IMR-90 (cell line): ENCODE measurements around the gene NUP93. TPM values are rescaled to one million over a fixed set of nuclear protein-coding genes. Genes with fewer than 3 reads are reported as not detected.

Experiments used
- ATAC-seq: fragments of 200-7000 bp; cut with Tn5 transposase; 2 replicates; pipeline ENCODE4 v1.9.1; 2020; ENCODE audit warnings: low read depth, mild to moderate bottlenecking, moderate library complexity
- BruUV-seq: library from RNA; stranded (reverse); fragments of 400-500 nt; replicated peaks from 2 replicates; lab custom pipeline; 2021; lab: Mats Ljungman, UMichigan
- CTCF ChIA-PET: fragments of 300-600 bp; formaldehyde crosslinking; extraction: SDS; loops from one replicate; lab custom pipeline; 2021; ENCODE audit warnings: antibody characterized with exemption; lab: Yijun Ruan, JAX
- POLR2A ChIA-PET: fragments of 300-600 bp; sonication (Branson Sonifier 250); formaldehyde crosslinking; loops from one replicate; lab custom pipeline; 2022; ENCODE audit warnings: antibody characterized with exemption; ENCODE audit not compliant: unreplicated experiment; lab: Charles Lee
- DNase-seq: peaks from one replicate; pipeline ENCODE4 v3.0.0; 2013
- H2AFZ ChIP-seq: replicated peaks from 2 replicates; pipeline ENCODE3; 2013; ENCODE audit warnings: low read length, mild to moderate bottlenecking; ENCODE audit not compliant: poor library complexity
- H2AK5ac ChIP-seq: 2 replicates; pipeline ENCODE4 v1.6.1; 2013; ENCODE audit warnings: low read depth, low read length, inconsistent platforms
- H2AK9ac ChIP-seq: replicated peaks from 2 replicates; pipeline ENCODE3; 2013; ENCODE audit warnings: mild to moderate bottlenecking, low read depth, low read length, moderate library complexity; ENCODE audit not compliant: poor library complexity
- H2BK120ac ChIP-seq: 2 replicates; pipeline ENCODE4 v1.6.1; 2013; ENCODE audit warnings: low read depth, low read length, inconsistent platforms
- H2BK15ac ChIP-seq: 3 replicates; pipeline ENCODE4 v1.6.1; 2013; ENCODE audit warnings: low read depth, low read length, inconsistent platforms
- H2BK20ac ChIP-seq: 2 replicates; pipeline ENCODE4 v1.6.1; 2013; ENCODE audit warnings: low read depth, mild to moderate bottlenecking, inconsistent platforms, low read length, moderate library complexity
- H2BK5ac ChIP-seq: 2 replicates; pipeline ENCODE4 v1.6.1; 2013; ENCODE audit warnings: mild to moderate bottlenecking, low read depth, low read length, inconsistent platforms; ENCODE audit not compliant: poor library complexity, severe bottlenecking
- H3K14ac ChIP-seq: replicated peaks from 2 replicates; pipeline ENCODE4 v1.6.1; 2013; ENCODE audit warnings: low read depth, low read length, inconsistent platforms
- H3K18ac ChIP-seq: 2 replicates; pipeline ENCODE4 v1.6.1; 2013; ENCODE audit warnings: low read depth, low read length, control low read depth
- H3K23ac ChIP-seq: 2 replicates; pipeline ENCODE4 v1.6.1; 2013; ENCODE audit warnings: low read depth, low read length, inconsistent platforms
- H3K27ac ChIP-seq: 2 replicates; pipeline ENCODE4 v1.5.1; 2013; ENCODE audit warnings: mild to moderate bottlenecking, control low read depth, low read length; ENCODE audit not compliant: insufficient read depth
- H3K27me3 ChIP-seq: 2 replicates; pipeline ENCODE4 v1.6.1; 2013; ENCODE audit warnings: low read length; ENCODE audit not compliant: control insufficient read depth, insufficient read depth
- H3K36me3 ChIP-seq: 2 replicates; pipeline ENCODE4 v1.6.1; 2013; ENCODE audit warnings: low read length, mixed read lengths; ENCODE audit not compliant: control insufficient read depth, insufficient read depth
- H3K4ac ChIP-seq: 2 replicates; pipeline ENCODE4 v1.6.1; 2013; ENCODE audit warnings: low read depth, low read length, inconsistent platforms
- H3K4me1 ChIP-seq: 2 replicates; pipeline ENCODE4 v1.6.1; 2013; ENCODE audit warnings: low read length, mixed read lengths; ENCODE audit not compliant: control insufficient read depth, insufficient read depth
- H3K4me2 ChIP-seq: 2 replicates; pipeline ENCODE4 v1.6.1; 2013; ENCODE audit warnings: low read depth, mild to moderate bottlenecking, control low read depth, low read length, moderate library complexity
- H3K4me3 ChIP-seq: 2 replicates; pipeline ENCODE4 v1.5.1; 2013; ENCODE audit warnings: low read depth, mild to moderate bottlenecking, control low read depth, low read length, moderate library complexity; ENCODE audit not compliant: insufficient read depth
- H3K56ac ChIP-seq: 2 replicates; pipeline ENCODE4 v1.6.1; 2013; ENCODE audit warnings: low read length, inconsistent platforms; ENCODE audit not compliant: insufficient read depth; ENCODE audit errors: extremely low read depth
- H3K79me1 ChIP-seq, 2 experiments: 2 replicates each; pipeline ENCODE4 v1.6.1; 2013; ENCODE audit warnings: low read length in 2 of 2, inconsistent platforms in 1 of 2, low read depth in 1 of 2
- H3K9ac ChIP-seq: 2 replicates; pipeline ENCODE4 v1.6.1; 2013; ENCODE audit warnings: low read depth, low read length, control low read depth
- H3K9me1 ChIP-seq: 2 replicates; pipeline ENCODE4 v1.6.1; 2013; ENCODE audit warnings: low read length, inconsistent platforms; ENCODE audit not compliant: insufficient read depth
- H3K9me3 ChIP-seq: 2 replicates; pipeline ENCODE4 v1.6.1; 2013; ENCODE audit warnings: low read length; ENCODE audit not compliant: control insufficient read depth, insufficient read depth
- H4K20me1 ChIP-seq: 2 replicates; pipeline ENCODE4 v1.6.1; 2013; ENCODE audit warnings: low read length, inconsistent platforms; ENCODE audit not compliant: insufficient read depth
- H4K5ac ChIP-seq: 2 replicates; pipeline ENCODE4 v1.6.1; 2013; ENCODE audit warnings: mild to moderate bottlenecking, low read depth, low read length, control low read depth
- H4K8ac ChIP-seq, 2 experiments: 2 replicates each; pipeline ENCODE4 v1.6.1; 2013; ENCODE audit warnings: low read depth in 2 of 2, low read length in 2 of 2, control low read depth in 1 of 2, inconsistent platforms in 1 of 2
- H4K91ac ChIP-seq: 2 replicates; pipeline ENCODE4 v1.6.1; 2013; ENCODE audit warnings: low read depth, low read length, inconsistent platforms; ENCODE audit not compliant: insufficient read depth
- CEBPB ChIP-seq: IDR thresholded peaks from 2 replicates; pipeline ENCODE4 v1.6.1; 2012; ENCODE audit warnings: low read depth, low read length, improper control_type of control experiment
- dilution Hi-C: fragments of 300-500 bp; cut with HindIII; formaldehyde crosslinking; loops from one replicate; pipeline ENCODE4 v1.14.3; 2018; ENCODE audit warnings: low sequenced_read_pairs; ENCODE audit not compliant: unreplicated experiment
- in situ Hi-C: fragments of 300-500 bp; cut with MboI; formaldehyde crosslinking; loops from 3 replicates; pipeline ENCODE4 v1.14.3; 2019; ENCODE audit warnings: low sequenced_read_pairs, inconsistent platforms, mixed read lengths
- intact Hi-C: fragments of 100-400 bp; cut with micrococcal nuclease; formaldehyde crosslinking; loops from 2 replicates; pipeline ENCODE4 v1.10.0; 2022
- polyA plus RNA-seq, 3 experiments: library from polyadenylated mRNA; depleted of rRNA; stranded (reverse); fragments of >200 nt; gene quantifications; 2 replicates each; pipeline ENCODE4 v1.2.3, GENCODE V29; 2012; ENCODE audit warnings: low replicate concordance in 1 of 3
- total RNA-seq: library from RNA; depleted of rRNA; stranded (reverse); fragments of >200 nt; gene quantifications from 2 replicates; pipeline ENCODE4 v1.2.3, GENCODE V29; 2012
- TF ChIP-seq, protein P1 (sequence below): fragments of 150-350 bp; IDR thresholded peaks from 2 replicates; pipeline ENCODE4 v1.6.1; 2017; ENCODE audit warnings: mild to moderate bottlenecking, antibody characterized with exemption, low read length, low read depth
- TF ChIP-seq, protein P2 (sequence below): fragments of 150-350 bp; IDR thresholded peaks from 2 replicates; pipeline ENCODE4 v1.6.1; 2016; ENCODE audit warnings: low read depth, mild to moderate bottlenecking, low read length, moderate library complexity, borderline replicate concordance

The NUP93 gene
- total and polyA plus RNA-seq, 2 of the 4 experiments (the other 2 are of a cell fraction), result 54.6 to 72.6 TPM

DNA sequence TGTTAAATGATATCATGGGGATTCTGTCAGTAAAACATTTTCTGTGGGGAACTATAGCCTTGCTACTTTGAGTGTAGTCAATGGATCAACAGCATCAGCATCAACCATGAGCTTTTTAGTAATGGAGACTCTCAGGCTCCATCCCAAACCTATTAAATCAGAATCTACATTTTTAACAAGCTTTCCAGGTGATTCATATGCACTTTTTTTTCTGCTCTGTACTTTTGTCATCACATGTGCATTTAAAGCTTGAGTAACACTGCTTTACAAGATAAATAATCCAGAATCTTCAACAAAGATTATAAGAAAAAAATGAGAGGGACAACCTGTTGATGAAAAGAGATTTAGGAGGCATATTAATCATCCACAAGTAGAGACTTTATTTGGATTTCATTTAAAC, 23.5 kb downstream of the NUP93 start:
- no peaks in the 10 kb centered on the region for H3K9me3 ChIP-seq
- H2AFZ ChIP-seq, result no peak overlapping the region
- H3K4me1 ChIP-seq, result peaks cover 8% of the 10 kb centered on the region
- no peak overlapping the region for H3K27ac ChIP-seq
- H3K79me1 ChIP-seq, result peaks cover 47 to 63% of the 10 kb centered on the region in 2 experiments
- H3K27me3 ChIP-seq, result no peaks in the 10 kb centered on the region
- H3K56ac ChIP-seq, result no peak overlapping the region
- H3K36me3 ChIP-seq, result peaks cover 5% of the 10 kb centered on the region; the same call in 1 of the 2 replicates
- H3K18ac ChIP-seq, result no peak overlapping the region; the same call in 1 of the 2 replicates
- TF ChIP-seq, protein P1, sequence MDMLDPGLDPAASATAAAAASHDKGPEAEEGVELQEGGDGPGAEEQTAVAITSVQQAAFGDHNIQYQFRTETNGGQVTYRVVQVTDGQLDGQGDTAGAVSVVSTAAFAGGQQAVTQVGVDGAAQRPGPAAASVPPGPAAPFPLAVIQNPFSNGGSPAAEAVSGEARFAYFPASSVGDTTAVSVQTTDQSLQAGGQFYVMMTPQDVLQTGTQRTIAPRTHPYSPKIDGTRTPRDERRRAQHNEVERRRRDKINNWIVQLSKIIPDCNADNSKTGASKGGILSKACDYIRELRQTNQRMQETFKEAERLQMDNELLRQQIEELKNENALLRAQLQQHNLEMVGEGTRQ, result no peak
- TF ChIP-seq CEBPB, result peak; percentile 32; the same call in 1 of the 2 replicates
- TF ChIP-seq, protein P2, sequence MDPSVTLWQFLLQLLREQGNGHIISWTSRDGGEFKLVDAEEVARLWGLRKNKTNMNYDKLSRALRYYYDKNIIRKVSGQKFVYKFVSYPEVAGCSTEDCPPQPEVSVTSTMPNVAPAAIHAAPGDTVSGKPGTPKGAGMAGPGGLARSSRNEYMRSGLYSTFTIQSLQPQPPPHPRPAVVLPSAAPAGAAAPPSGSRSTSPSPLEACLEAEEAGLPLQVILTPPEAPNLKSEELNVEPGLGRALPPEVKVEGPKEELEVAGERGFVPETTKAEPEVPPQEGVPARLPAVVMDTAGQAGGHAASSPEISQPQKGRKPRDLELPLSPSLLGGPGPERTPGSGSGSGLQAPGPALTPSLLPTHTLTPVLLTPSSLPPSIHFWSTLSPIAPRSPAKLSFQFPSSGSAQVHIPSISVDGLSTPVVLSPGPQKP, result no peak
- ChIA-PET CTCF (no interaction called here), POLR2A (no interaction called here)
- in situ Hi-C loops (no loop called here), dilution Hi-C loops (no loop called here), intact Hi-C loops (no loop called here)
- H2BK5ac ChIP-seq, result peak overlapping the region; percentile 53
- DNase-seq (peak; percentile 77), ATAC-seq (peak; percentile 65)
- no peak overlapping the region for H3K14ac ChIP-seq
- peak overlapping the region in 1 of 2 experiments; percentile 11; a peak in 1 of 4 replicates for H4K8ac ChIP-seq
- no TSS peak for BruUV-seq
- H3K23ac ChIP-seq, result no peak overlapping the region
- no peak overlapping the region for H2AK9ac ChIP-seq
- no peak overlapping the region for H3K4ac ChIP-seq
- H3K9ac ChIP-seq, result no peak overlapping the region
- no peak overlapping the region for H2BK120ac ChIP-seq
- no peak overlapping the region for H4K91ac ChIP-seq
- peaks cover 3% of the 10 kb centered on the region for H3K9me1 ChIP-seq
- H2BK20ac ChIP-seq, result no peak overlapping the region
- H3K4me3 ChIP-seq, result no peak overlapping the region
- no peaks in the 10 kb centered on the region for H4K20me1 ChIP-seq
- H2BK15ac ChIP-seq, result no peak overlapping the region
- H2AK5ac ChIP-seq, result no peak overlapping the region
- no peak overlapping the region for H3K4me2 ChIP-seq
- no peak overlapping the region for H4K5ac ChIP-seq
